Nephron progenitor cell (in vitro differentiated cells): ENCODE data around the gene GABARAPL2.

Experiments used
- DNase-seq: peaks from one replicate; pipeline ENCODE4 v3.0.0; 2021
- H3K27ac Mint-ChIP-seq: 2 replicates; pipeline ENCODE4 v1.8.0; 2021; ENCODE audit warnings: mild to moderate bottlenecking, moderate library complexity, mixed read lengths
- H3K27me3 Mint-ChIP-seq: 2 replicates; pipeline ENCODE4 v1.8.0; 2021; ENCODE audit warnings: mild to moderate bottlenecking, low read depth, mixed read lengths; ENCODE audit not compliant: poor library complexity
- H3K36me3 Mint-ChIP-seq: 2 replicates; pipeline ENCODE4 v1.8.0; 2021; ENCODE audit warnings: low read depth, mixed read lengths
- H3K4me1 Mint-ChIP-seq: 2 replicates; pipeline ENCODE4 v1.8.0; 2021; ENCODE audit warnings: mixed read lengths
- H3K4me3 Mint-ChIP-seq: 2 replicates; pipeline ENCODE4 v1.8.0; 2021; ENCODE audit warnings: mild to moderate bottlenecking, moderate library complexity, mixed read lengths
- H3K9me3 Mint-ChIP-seq: 2 replicates; pipeline ENCODE4 v1.8.0; 2021; ENCODE audit warnings: mild to moderate bottlenecking, moderate library complexity, mixed read lengths
- CTCF ChIP-seq: fragments of 200-600 bp; sonication (generic); IDR thresholded peaks from 2 replicates; pipeline ENCODE4 v1.5.0; 2021; ENCODE audit warnings: antibody characterized with exemption

Gene GABARAPL2

GRCh38 chr16:75558846-75559401, 7.3 kb upstream of the GABARAPL2 start:
- Mint-ChIP-seq H3K4me1 (peaks cover 61% of the 10 kb centered on the region), H3K36me3 (no peaks in the 10 kb centered on the region), H3K4me3 (no peak overlapping the region), H3K27me3 (peaks cover 3% of the 10 kb centered on the region), H3K27ac (peak overlapping the region; percentile 99), H3K9me3 (no peaks in the 10 kb centered on the region)
- DNase-seq, result no peak
- TF ChIP-seq CTCF, result no peak

GRCh38 chr16:75559564-75560372, 6.4 kb upstream of the GABARAPL2 start:
- Mint-ChIP-seq H3K9me3 (no peaks in the 10 kb centered on the region), H3K4me1 (peaks cover 54% of the 10 kb centered on the region), H3K36me3 (no peaks in the 10 kb centered on the region), H3K27me3 (peaks cover 3% of the 10 kb centered on the region), H3K4me3 (peak overlapping the region; percentile 65), H3K27ac (peak overlapping the region; percentile 99)
- no peak for TF ChIP-seq CTCF
- DNase-seq, result peak; percentile 31

GRCh38 chr16:75565640-75566039, 539 bp upstream of the GABARAPL2 start:
- Mint-ChIP-seq H3K9me3 (no peaks in the 10 kb centered on the region), H3K27me3 (peaks cover 6% of the 10 kb centered on the region), H3K4me3 (peak overlapping the region; percentile 97), H3K4me1 (peaks cover 39% of the 10 kb centered on the region), H3K27ac (peak overlapping the region; percentile 50), H3K36me3 (peaks cover 18% of the 10 kb centered on the region)
- no peak for DNase-seq
- no peak for TF ChIP-seq CTCF

- Mint-ChIP-seq H3K9me3 (no peaks in the 10 kb centered on the region), H3K4me1 (peaks cover 36% of the 10 kb centered on the region), H3K4me3 (peak overlapping the region; percentile 97), H3K36me3 (peaks cover 18% of the 10 kb centered on the region), H3K27me3 (peaks cover 6% of the 10 kb centered on the region), H3K27ac (no peak overlapping the region)
- DNase-seq, result peak; percentile 56
- no peak for TF ChIP-seq CTCF
These were observed 628 bp downstream of the GABARAPL2 start for GRCh38 chr16:75566758-75567255.

GRCh38 chr16:75567911-75568310, 1.7 kb downstream of the GABARAPL2 start:
- no peak overlapping the region for H3K27ac Mint-ChIP-seq
- peak overlapping the region; percentile 97 for H3K4me3 Mint-ChIP-seq
- peaks cover 26% of the 10 kb centered on the region for H3K36me3 Mint-ChIP-seq
- no peak for TF ChIP-seq CTCF
- H3K27me3 Mint-ChIP-seq, result peaks cover 2% of the 10 kb centered on the region
- no peak for DNase-seq
- peaks cover 36% of the 10 kb centered on the region for H3K4me1 Mint-ChIP-seq
- H3K9me3 Mint-ChIP-seq, result no peaks in the 10 kb centered on the region
